ENCODE data around the gene AUTS2.

DNA sequence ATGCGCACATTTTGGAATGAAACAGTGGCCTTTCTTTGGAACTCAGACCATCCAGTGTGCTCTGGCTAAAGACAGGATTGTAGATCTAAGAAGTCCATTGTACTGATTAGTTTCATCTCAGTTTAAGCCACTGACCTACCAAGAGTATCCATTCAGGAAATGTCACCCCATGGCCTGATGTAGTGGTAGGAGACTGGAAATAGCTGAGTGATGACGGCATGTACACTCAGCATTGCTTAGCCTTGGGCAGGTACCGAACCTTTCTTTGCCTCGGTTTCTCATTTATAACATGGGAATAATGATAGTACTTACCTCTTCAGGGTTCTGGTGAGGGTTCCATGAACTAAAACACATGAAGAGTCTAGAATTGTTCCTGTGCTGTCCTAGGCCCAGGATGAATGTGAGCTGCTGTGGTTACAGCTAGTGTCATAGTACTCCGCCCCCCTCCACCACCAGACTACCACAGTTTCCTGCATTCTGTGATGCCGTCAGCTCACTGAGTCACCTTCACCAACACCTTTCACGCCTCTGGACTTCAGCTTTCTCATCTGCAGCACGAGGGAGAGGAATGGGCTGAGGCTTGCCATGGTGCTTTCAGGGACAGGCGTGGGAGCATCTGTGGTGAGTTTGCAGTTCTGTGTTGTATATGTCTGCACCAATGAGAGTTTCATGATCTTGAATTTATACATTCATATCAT, 1049.7 kb downstream of the AUTS2 start:
- TF ChIP-seq, protein P1, sequence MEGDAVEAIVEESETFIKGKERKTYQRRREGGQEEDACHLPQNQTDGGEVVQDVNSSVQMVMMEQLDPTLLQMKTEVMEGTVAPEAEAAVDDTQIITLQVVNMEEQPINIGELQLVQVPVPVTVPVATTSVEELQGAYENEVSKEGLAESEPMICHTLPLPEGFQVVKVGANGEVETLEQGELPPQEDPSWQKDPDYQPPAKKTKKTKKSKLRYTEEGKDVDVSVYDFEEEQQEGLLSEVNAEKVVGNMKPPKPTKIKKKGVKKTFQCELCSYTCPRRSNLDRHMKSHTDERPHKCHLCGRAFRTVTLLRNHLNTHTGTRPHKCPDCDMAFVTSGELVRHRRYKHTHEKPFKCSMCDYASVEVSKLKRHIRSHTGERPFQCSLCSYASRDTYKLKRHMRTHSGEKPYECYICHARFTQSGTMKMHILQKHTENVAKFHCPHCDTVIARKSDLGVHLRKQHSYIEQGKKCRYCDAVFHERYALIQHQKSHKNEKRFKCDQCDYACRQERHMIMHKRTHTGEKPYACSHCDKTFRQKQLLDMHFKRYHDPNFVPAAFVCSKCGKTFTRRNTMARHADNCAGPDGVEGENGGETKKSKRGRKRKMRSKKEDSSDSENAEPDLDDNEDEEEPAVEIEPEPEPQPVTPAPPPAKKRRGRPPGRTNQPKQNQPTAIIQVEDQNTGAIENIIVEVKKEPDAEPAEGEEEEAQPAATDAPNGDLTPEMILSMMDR (IDR thresholded peaks at IDR 0.05) = no peak
- no peak for TF ChIP-seq POLR2A (IDR thresholded peaks at IDR 0.05)
